H9 (cell line): ENCODE measurements around the gene DHX58. TPM values are rescaled to one million over a fixed set of nuclear protein-coding genes. Genes with fewer than 3 reads are reported as not detected.

ENCODE experiments used
- DNase-seq: peaks from one replicate; pipeline ENCODE4 v3.0.0-alpha.2; 2017
- H2AFZ ChIP-seq: one replicate; pipeline ENCODE4 v1.6.1; 2013; ENCODE audit warnings: mild to moderate bottlenecking, low read length, control low read depth, moderate library complexity
- H2AK5ac ChIP-seq: 2 replicates; pipeline ENCODE4 v1.6.1; 2013; ENCODE audit warnings: low read length, control low read depth, mixed read lengths; ENCODE audit not compliant: insufficient read length
- H2BK120ac ChIP-seq: one replicate; pipeline ENCODE4 v1.6.1; 2013; ENCODE audit warnings: low read depth, mild to moderate bottlenecking, low read length, control low read depth, inconsistent platforms; ENCODE audit not compliant: poor library complexity, severe bottlenecking
- H2BK12ac ChIP-seq: 2 replicates; pipeline ENCODE4 v1.6.1; 2013; ENCODE audit warnings: low read length, control low read depth, mixed read lengths, low read depth; ENCODE audit not compliant: insufficient read length
- H2BK15ac ChIP-seq: 2 replicates; pipeline ENCODE4 v1.6.1; 2013; ENCODE audit warnings: low read depth, low read length, control low read depth
- H2BK20ac ChIP-seq: one replicate; pipeline ENCODE4 v1.6.1; 2013; ENCODE audit warnings: low read depth, mild to moderate bottlenecking, low read length, control low read depth, inconsistent platforms; ENCODE audit not compliant: poor library complexity, severe bottlenecking
- H2BK5ac ChIP-seq: 2 replicates; pipeline ENCODE4 v1.6.1; 2013; ENCODE audit warnings: low read length, control low read depth, mixed read lengths; ENCODE audit not compliant: insufficient read length
- H3K14ac ChIP-seq: 2 replicates; pipeline ENCODE4 v1.6.1; 2013; ENCODE audit warnings: low read length, control low read depth; ENCODE audit not compliant: insufficient read depth
- H3K18ac ChIP-seq: 2 replicates; pipeline ENCODE4 v1.6.1; 2013; ENCODE audit warnings: low read depth, mild to moderate bottlenecking, mixed read lengths, low read length, control low read depth; ENCODE audit not compliant: insufficient read length
- H3K23ac ChIP-seq: 2 replicates; pipeline ENCODE4 v1.6.1; 2013; ENCODE audit warnings: low read length, control low read depth, mixed read lengths, low read depth; ENCODE audit not compliant: insufficient read length
- H3K23me2 ChIP-seq: 2 replicates; pipeline ENCODE4 v1.6.1; 2013; ENCODE audit warnings: low read depth, mild to moderate bottlenecking, mixed read lengths, low read length, control low read depth; ENCODE audit not compliant: insufficient read length, poor library complexity, severe bottlenecking
- H3K27ac ChIP-seq: 2 replicates; pipeline ENCODE4 v1.5.1; 2013; ENCODE audit warnings: low read length, control low read depth, mixed read lengths, low read depth; ENCODE audit not compliant: insufficient read length
- H3K27me3 ChIP-seq: 2 replicates; pipeline ENCODE4 v1.6.1; 2013; ENCODE audit warnings: low read length, control low read depth, inconsistent platforms; ENCODE audit not compliant: insufficient read depth
- H3K4ac ChIP-seq: 2 replicates; pipeline ENCODE4 v1.6.1; 2013; ENCODE audit warnings: low read depth, mild to moderate bottlenecking, control low read depth, inconsistent platforms, low read length, moderate library complexity
- H3K4me1 ChIP-seq: 2 replicates; pipeline ENCODE4 v1.6.1; 2013; ENCODE audit warnings: low read length, control low read depth, inconsistent platforms; ENCODE audit not compliant: insufficient read depth
- H3K4me2 ChIP-seq: 2 replicates; pipeline ENCODE4 v1.6.1; 2013; ENCODE audit warnings: low read length, control low read depth, mixed read lengths; ENCODE audit not compliant: insufficient read length, insufficient read depth
- H3K56ac ChIP-seq: 2 replicates; pipeline ENCODE4 v1.6.1; 2013; ENCODE audit warnings: low read depth, mild to moderate bottlenecking, mixed read lengths, low read length, control low read depth; ENCODE audit not compliant: insufficient read length
- H3K79me1 ChIP-seq: 2 replicates; pipeline ENCODE4 v1.6.1; 2013; ENCODE audit warnings: low read depth, mild to moderate bottlenecking, moderate library complexity, low read length, control low read depth, inconsistent platforms; ENCODE audit not compliant: insufficient read depth, poor library complexity, severe bottlenecking
- H3K79me2 ChIP-seq: 2 replicates; pipeline ENCODE4 v1.6.1; 2013; ENCODE audit warnings: low read length, control low read depth, inconsistent platforms; ENCODE audit not compliant: insufficient read depth
- H3K9ac ChIP-seq: 2 replicates; pipeline ENCODE4 v1.6.1; 2013; ENCODE audit warnings: low read length, control low read depth, mixed read lengths; ENCODE audit not compliant: insufficient read length; ENCODE audit errors: extremely low read depth
- H3K9me3 ChIP-seq: one replicate; pipeline ENCODE4 v1.6.1; 2013; ENCODE audit warnings: low read depth, low read length, inconsistent platforms; ENCODE audit not compliant: control insufficient read depth
- H3T11ph ChIP-seq: one replicate; pipeline ENCODE4 v1.6.1; 2013; ENCODE audit warnings: mild to moderate bottlenecking, low read length, control low read depth, inconsistent platforms
- H4K20me1 ChIP-seq: one replicate; pipeline ENCODE4 v1.6.1; 2013; ENCODE audit not compliant: control insufficient read depth, insufficient read length, insufficient read depth
- H4K5ac ChIP-seq: 2 replicates; pipeline ENCODE4 v1.6.1; 2013; ENCODE audit warnings: low read depth, mild to moderate bottlenecking, mixed read lengths, low read length, control low read depth; ENCODE audit not compliant: insufficient read length
- H4K8ac ChIP-seq: replicated peaks from 2 replicates; pipeline ENCODE4 v1.6.1; 2013; ENCODE audit warnings: low read length, control low read depth, mixed read lengths, low read depth; ENCODE audit not compliant: insufficient read length
- H4K91ac ChIP-seq: 2 replicates; pipeline ENCODE4 v1.6.1; 2013; ENCODE audit warnings: low read depth, mild to moderate bottlenecking, moderate library complexity, mixed read lengths, low read length, control low read depth; ENCODE audit not compliant: insufficient read length
- H3K27ac Mint-ChIP-seq, 3 experiments: 2 replicates in 2 of 3; 3 replicates in 1 of 3; pipeline ENCODE4 v1.8.0; 2020 to 2021; ENCODE audit warnings: mixed read lengths in 3 of 3, mild to moderate bottlenecking in 1 of 3, moderate library complexity in 1 of 3
- H3K27me3 Mint-ChIP-seq: 2 replicates; pipeline ENCODE4 v1.8.0; 2021; ENCODE audit warnings: low read depth, mild to moderate bottlenecking, moderate library complexity, mixed read lengths
- H3K36me3 Mint-ChIP-seq, 3 experiments: 2 replicates in 2 of 3; 3 replicates in 1 of 3; pipeline ENCODE4 v1.8.0; 2020 to 2021; ENCODE audit warnings: low read depth in 3 of 3, mixed read lengths in 3 of 3; ENCODE audit not compliant: insufficient read depth in 1 of 3
- H3K4me1 Mint-ChIP-seq, 2 experiments: 2 replicates each; pipeline ENCODE4 v1.8.0; 2020; ENCODE audit warnings: mixed read lengths in 2 of 2
- H3K4me3 Mint-ChIP-seq, 2 experiments: 2 replicates in 1 of 2; 3 replicates in 1 of 2; pipeline ENCODE4 v1.8.0; 2020 to 2021; ENCODE audit warnings: mild to moderate bottlenecking in 2 of 2, mixed read lengths in 2 of 2, moderate library complexity in 1 of 2
- H3K9me3 Mint-ChIP-seq, 2 experiments: 2 replicates in 1 of 2; 3 replicates in 1 of 2; pipeline ENCODE4 v1.8.0; 2020; ENCODE audit warnings: mild to moderate bottlenecking in 2 of 2, mixed read lengths in 2 of 2, moderate library complexity in 1 of 2
- CTCF ChIP-seq: fragments of 200-600 bp; sonication (generic); conservative IDR thresholded peaks from 3 replicates; pipeline ENCODE4 v1.8.0; 2021; ENCODE audit warnings: antibody characterized with exemption, mild to moderate bottlenecking
- WGBS: extraction: QIAGEN DNeasy Blood & Tissue Kit; methylation state at CpG from one replicate; pipeline ENCODE4 v1.1.7; 2013; ENCODE audit warnings: missing lambda C conversion rate, low lambda C conversion rate, mixed read lengths; ENCODE audit not compliant: insufficient read length; ENCODE audit errors: extremely low coverage; 5-methylcytosine and 5-hydroxymethylcytosine counted together
- total RNA-seq: library from RNA; stranded (reverse); gene quantifications from 2 replicates; pipeline ENCODE4 v1.2.1, GENCODE V29; 2021

The DHX58 gene
- total RNA-seq, 1 experiment from 2014 or later: 3.9 TPM

GRCh38 chr17:42097691-42098631, 14.6 kb downstream of the DHX58 start, which contains the start of gene ZNF385C:
Gene ZNF385C (minus strand): TSS chr17:42098473. CDS start chr17:42063056, 35,417 bp downstream.
- no peaks in the 10 kb centered on the region for H3K4me1 ChIP-seq
- Mint-ChIP-seq H3K27ac (no peak within 1 kb of the TSS; a peak in 1 of 7 replicates), H3K36me3 (no peaks in the 10 kb centered on the region), H3K27me3 (peaks cover 37% of the 10 kb centered on the region), H3K9me3 (no peaks in the 10 kb centered on the region), H3K4me3 (peak within 1 kb of the TSS; percentile 44 to 74), H3K4me1 (peaks cover 22 to 29% of the 10 kb centered on the region in 2 experiments)
- H3K27ac ChIP-seq: no peak within 1 kb of the TSS
- H3K9ac ChIP-seq: no peak within 1 kb of the TSS
- no peak within 1 kb of the TSS for H4K91ac ChIP-seq
- no peak within 1 kb of the TSS for H4K8ac ChIP-seq
- no peak within 1 kb of the TSS for H3T11ph ChIP-seq
- no peak for TF ChIP-seq CTCF
- no peak within 1 kb of the TSS for H2BK20ac ChIP-seq
- H3K79me1 ChIP-seq: no peaks in the 10 kb centered on the region
- no peak within 1 kb of the TSS for H2AFZ ChIP-seq
- no peaks in the 10 kb centered on the region for H4K20me1 ChIP-seq
- H3K14ac ChIP-seq: no peak within 1 kb of the TSS; the same call in 1 of the 2 replicates
- H3K56ac ChIP-seq: no peak within 1 kb of the TSS
- H3K4me2 ChIP-seq: peak within 1 kb of the TSS; percentile 30
- no peak within 1 kb of the TSS for H2BK5ac ChIP-seq
- peaks cover 9% of the 10 kb centered on the region for H3K23me2 ChIP-seq
- no peak within 1 kb of the TSS for H2AK5ac ChIP-seq
- H2BK120ac ChIP-seq: no peak within 1 kb of the TSS
- H3K18ac ChIP-seq: no peak within 1 kb of the TSS
- no peak within 1 kb of the TSS for H2BK15ac ChIP-seq
- no peaks in the 10 kb centered on the region for H3K79me2 ChIP-seq
- H4K5ac ChIP-seq: no peak within 1 kb of the TSS
- no peaks in the 10 kb centered on the region for H3K9me3 ChIP-seq
- H3K27me3 ChIP-seq: peaks cover 12% of the 10 kb centered on the region; the same call in 1 of the 2 replicates
- H2BK12ac ChIP-seq: no peak within 1 kb of the TSS
- no peak within 1 kb of the TSS for H3K4ac ChIP-seq
- DNase-seq: peak; percentile 74
- H3K23ac ChIP-seq: no peak within 1 kb of the TSS
- no CpG with 5 or more reads among the region's 52 CpGs for WGBS
